Activated CD8-positive, alpha-beta memory T cell treated with anti-CD3 and anti-CD28 coated beads, Interleukin-2, amount 50 U/mL, for 48 hours (primary cell): ENCODE measurements around the gene TFF1.
A peak's percentile ranks its signal among the peaks of the same experiment; 100 is the strongest.

Experiments used
- DNase-seq: peaks from one replicate; pipeline ENCODE4 v3.0.0-alpha.2; 2020

The TFF1 gene

DNA sequence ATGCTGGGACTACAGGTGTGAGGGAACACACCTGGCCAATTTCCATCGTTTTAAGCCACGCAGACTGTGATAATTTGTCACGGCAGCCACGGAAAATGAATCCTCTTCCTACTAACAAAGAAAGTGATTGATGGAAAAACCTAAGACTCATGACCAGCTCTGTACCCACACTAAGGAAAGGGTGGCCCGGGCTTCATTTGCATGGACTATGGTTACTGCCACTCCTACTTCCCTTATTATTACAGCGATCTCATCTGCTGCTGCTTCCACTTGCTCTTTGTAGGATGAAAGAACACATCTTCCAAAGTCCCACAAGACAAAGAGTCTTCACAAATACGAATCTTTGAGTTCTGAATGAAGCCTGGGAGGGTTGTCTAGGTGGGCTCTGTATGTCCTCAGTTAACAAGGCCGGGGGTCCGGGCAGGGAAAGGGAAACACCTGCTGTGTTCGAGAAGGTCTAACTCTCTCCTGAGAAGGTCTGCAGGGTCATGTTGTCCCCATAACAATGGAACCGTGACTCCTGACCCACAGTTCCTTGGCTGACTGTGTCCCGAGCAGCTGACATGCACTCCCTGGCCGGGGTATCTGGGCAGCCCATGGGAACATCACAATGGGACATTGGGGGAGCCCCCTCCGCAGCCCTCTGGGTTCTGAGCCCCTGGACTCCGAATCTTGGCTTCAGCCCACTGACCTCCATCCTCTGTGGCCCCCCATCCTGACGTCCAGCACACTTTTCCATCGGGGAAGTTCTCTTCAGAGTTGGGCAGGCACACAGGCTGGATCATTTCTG, 13.3 kb upstream of the TFF1 start:
- no peak for DNase-seq

DNA sequence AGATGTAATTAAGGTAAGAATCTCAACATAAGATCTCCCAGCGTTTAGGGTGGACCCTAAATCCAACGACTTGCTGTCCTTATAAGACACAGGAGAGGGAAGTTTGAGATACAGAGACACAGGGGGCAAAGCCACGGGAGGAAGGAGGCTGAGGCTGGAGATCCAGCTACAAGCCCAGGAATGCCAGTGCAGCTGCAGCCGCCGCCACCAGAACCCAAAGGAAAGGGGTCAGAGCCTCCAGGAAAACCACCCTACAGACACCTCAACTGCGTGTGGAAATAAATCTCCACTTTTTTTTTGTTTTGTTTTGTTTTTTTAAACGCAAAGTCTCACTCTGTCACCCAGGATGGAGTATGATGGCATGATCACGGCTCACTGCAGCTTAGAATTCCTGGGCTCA, 12.1 kb upstream of the TFF1 start:
- DNase-seq: no peak

DNA sequence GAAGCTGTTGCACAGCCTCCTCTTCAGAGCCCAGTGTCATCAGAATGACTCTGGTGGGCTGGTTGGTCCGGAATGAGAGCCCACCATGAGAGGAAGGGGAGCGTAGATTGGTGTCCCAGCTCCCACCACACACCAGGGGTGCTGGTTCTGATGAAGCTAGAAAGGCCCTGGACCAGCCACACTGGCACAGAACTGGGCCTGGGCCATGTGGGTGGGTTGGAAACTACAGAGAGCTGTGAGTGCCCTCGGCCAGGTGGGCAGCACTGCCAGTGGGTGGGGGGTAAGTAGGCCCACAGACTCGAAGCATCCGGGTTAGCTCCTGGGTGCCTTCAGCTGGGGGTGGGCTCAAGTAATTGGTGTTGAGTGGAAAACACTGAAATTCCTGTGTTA, 11.6 kb upstream of the TFF1 start:
- no peak for DNase-seq

DNA sequence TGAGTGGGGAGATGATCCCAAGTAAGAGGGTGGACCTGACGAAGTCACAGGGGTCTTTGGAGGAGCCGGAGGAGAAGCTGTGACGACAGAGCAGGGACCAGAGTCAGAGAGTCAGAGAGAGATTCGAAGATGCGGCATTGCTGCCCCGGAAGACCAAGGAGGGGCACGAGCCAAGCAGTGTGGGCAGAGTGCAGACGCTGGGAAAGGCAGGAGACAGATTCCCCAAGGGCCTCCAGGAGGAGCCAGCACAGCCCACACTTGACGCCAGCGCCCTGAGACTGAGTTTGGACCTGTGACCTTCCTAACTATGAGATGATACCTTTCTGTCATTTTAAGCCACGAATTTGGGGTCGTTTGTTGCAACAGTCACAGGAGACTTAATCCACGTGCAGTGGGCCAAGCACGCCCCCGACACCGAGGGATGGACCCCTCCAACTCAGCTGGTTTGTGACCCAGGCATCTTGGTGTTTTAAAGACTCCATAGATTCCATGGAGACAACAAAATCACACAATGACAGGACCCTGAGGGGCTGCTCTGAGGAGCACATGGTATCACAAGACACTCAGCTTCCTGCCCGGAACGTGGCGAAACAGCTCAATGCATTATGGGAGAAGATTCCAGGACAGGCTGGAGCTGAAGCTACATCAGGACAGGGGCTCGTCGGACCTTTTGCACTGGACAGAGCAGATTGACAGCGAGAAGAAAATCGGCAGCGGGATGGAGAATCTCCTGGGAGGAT, 11.0 kb upstream of the TFF1 start:
- no peak for DNase-seq

DNA sequence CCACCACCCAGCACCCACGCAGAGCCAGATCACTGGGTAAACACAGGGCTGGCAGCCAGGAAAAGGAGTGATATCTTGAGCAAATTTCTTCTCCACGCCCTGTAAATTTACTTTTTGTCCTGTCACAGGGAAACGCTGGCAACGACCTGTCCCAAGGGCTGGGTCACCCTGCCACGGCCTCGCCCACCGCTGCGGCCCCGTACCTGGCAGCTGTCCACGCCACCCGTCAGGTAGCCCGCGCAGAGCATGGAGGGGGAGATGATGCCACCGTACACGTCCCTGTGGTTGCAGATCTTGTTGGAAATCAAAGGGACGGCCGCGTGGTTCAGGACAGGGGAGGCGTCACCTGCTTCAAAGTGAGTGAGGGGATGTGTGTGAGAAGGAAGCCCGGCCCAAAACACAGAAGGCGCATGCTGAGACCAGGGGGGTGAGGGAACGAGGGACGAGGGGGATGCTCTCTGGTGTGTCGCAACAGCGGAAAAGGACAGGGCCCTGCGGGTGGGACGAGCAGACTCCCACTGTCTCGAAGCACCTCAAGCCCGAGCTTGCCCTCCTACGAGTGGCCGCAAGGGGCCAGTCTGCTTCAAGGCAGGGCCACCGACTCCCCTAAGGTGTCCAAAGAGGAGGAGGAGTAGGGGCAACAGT, 10.1 kb upstream of the TFF1 start:
- no peak for DNase-seq

DNA sequence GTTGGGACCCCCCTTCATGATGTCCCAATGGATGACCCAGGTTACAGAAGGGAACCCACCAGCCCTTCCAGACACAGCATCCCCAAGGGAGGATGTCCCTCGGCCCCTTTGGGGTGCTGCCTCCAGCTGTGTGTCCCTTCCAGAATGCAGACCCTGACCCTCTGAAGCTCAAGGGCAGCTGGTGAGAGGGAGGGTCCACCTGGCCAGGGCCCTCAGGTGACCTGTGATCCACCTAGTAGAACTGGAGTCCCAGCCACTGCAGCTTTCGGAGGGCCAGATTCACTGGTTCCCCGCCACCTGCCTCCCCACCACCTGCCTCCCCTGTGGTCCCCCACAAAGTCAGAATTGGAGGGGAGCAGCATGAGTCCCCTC, 9.6 kb upstream of the TFF1 start:
- no peak for DNase-seq

DNA sequence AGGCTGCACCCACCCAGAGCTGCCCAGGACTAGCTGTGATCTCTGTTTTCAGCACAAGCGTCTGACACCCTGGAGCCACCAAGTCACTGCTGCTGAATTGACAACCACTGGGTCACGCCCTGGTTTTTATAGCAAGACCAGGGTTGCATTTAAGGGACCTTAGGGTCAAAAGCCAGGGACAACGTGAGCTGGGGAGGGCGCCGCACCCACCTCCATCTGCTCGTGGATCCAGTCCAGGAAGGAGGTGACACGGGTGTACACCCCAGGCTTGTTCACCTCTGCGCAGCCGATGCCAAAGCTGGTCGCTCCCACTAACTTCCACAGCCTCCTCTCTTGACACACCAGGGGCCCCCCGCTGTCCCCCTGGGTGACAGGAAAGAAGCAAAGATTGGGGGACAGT, 9.2 kb upstream of the TFF1 start:
- no peak for DNase-seq

DNA sequence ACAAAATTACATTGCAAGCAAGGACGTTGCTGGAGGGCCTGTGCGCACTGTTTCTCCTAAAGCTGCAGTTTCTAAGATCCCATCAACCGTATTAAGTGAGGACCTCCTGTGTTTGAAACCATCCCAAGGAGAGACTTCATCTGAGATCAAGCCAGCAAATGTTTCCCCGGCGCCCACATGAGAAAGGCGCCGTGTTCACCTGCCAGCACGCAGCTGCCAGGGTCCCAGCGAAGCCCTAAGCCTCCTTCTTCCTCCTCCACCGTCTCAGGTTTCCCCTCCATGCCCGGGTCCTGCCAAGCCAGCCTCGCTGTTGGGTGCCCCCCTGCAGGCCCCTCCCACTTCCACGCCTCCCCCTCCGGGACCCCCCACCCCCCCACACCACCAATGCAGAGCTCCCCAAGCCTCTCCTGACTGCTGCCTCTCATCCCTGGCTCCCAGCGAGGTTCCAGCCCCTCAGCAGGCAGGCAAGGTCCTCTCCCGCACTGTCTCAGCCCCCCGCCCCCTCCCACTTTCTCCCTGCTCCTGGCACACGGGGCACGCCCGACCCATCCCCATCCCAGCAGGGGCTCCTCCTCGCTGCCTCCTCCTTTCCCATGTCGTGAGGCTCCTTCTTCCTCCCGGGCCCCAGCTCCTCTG, 8.6 kb upstream of the TFF1 start:
- no peak for DNase-seq

DNA sequence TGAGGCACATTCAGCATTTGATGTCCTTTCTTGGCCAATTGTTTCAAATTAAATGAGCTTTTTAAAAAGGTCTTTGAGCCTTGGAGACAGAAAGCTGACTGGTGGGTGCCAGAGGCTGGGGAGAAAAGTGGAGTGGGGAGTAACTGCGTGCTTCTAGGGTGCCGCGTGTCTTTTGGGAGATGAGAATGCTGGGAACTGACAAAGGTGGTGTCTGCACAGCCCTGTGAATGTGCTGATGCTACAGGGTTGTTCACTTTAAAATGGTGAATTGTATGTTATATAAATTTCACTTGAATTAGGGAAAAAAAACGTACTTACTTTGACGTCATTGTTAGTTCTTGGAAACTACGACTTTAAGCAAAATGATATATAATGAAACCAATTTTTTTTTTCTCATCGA, 8.1 kb upstream of the TFF1 start:
- DNase-seq: no peak

DNA sequence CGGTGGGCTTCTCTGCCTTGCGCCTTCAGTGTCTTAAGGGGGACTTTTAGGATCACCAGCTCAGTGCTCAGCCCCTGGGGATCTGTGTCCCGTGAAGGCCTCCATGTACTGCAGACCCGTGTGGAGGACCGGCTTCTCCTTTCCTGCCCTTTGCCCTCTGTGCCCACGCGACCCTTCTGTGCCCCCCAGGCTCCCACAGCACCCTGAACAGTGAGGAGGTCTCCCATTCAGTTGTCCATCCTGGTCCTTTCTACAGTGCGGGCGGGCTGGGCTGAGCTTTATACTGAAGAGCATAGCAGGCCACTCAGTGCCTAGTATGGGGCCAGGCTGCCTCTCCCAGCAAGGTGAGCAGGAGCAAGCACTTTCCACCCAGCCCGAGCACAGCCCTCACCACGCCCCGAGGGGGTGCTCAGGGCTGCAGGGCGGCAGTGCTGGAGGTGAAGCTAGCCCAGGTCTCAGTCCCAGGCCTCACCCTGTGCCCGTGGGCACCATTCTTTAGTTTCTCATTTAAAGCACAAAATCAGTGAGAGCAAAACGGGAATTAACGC, 7.6 kb upstream of the TFF1 start:
- DNase-seq: no peak

DNA sequence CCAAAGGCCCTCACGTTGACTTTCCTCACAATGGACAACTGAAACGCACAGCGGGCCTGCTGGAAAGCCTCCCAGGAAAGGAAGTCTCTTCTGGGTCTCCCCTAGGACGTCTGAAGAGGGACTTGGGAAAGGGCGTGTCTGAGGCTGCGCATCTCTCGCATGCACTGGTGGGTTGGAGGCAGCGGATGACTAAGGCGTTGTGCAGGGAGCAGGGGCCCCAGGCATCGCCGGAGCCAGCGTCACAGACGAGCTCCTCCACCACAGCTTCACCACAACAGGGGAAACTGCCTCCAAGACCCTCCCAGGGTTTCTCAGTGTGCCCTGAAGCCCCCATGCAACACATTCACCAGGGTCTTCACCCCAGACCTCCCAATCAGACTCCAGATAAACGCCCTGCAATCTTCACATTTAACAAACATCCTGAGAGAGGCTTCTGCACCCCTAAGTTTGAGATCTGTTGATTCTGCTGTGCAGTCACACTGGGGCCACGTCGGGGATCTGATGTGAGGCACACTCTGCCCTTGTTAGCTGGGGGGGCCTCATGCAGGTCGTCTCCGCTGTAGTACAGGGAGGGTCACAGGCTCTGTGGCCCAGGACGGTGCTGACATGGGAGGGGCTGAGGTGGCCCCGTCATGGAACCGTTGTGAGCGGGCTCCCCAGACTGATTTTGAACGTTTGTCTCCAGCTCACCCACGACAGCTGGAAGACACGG, 7.0 kb upstream of the TFF1 start:
- DNase-seq: peak; percentile 72

DNA sequence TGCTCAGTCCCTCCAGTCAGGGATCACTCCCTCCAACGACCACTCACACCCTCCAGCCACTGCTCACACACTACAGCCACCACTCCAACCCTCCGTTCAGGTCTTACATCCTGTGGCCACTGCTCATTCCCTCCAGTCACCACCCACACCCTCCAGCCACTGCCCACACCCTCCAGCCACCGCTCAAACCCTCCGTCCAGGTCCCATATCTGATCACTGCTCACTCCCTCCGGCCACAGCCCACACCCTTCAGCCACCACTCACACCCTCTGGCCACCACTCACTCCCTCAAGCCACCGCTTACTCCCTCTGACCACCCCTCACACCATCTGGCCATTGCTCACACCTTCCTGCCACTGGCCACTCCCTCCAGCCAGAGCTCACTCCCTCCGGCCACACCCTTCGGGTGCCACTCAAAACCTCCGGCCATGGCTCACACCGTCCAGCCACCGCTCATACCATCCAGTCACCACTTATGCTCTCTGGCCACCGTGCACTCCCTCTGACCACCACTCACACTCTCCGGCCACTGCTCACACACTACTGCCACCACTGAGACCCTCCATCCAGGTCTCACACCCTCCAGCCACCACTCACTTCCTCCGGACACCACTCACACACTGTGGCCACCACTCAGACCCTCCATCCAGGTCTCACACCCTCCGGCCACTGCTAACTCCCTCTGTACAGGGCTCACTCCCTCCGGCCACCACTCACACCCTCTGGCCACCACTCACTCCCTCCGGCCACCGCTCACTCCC, 4.7 kb upstream of the TFF1 start:
- no peak for DNase-seq

DNA sequence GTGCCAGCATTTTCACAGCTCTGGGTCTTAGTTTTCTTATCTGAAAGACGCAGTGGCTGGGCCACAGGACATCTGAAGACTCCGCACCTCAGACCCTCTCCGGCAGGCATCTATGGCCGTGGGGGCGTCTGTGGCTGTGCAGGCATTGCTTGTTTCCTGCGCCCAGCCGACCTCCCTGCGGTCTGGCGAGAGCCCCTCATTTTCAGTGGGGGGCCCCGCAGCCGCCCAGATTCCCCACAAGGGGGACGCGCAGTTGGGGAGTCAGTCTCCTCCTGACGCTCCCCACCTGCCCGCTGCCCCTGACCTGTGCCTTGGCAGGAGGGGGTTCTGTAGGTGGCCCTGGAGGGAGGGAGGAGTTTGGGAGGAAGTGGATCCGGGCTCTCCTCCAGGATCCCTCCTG, 3.5 kb upstream of the TFF1 start:
- DNase-seq: no peak

DNA sequence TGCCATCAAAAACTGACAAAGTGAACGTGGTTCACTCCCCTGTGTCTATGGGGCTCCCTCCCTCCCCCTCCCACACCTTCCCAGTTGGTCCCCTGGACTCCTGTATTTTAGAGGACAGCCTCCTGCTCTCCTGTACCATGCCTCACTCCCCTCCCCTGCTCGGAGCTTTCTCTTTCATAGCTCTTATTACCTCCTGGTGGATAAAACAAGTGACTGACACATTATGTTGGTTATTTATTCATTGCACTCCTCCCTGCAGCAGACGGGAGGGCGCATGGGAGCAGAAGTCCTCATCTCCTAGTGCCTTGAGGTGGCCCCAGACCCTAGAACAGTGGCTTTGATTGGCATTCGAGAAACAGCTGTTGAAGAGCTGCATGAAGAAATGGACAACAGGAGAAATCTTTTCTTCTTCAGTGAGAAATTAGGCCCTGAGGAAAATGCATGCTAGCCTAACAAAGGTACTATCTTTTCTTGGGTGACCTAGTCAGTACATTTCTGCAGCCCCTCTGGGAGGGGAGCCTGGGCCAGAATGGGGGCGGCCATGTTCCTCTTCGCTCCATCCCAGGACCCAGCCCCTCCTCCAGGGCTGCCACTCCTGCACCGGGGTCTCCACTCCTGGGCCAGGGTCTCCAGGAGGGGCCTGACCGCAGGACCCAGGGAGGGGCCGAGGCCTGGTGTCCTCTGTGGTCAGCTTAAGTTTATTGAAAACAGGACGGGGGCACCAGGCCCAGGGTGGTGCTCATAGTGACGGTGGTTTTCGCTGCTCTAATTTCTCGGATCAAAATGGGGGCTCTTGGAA, 1.2 kb upstream of the TFF1 start:
- no peak for DNase-seq

DNA sequence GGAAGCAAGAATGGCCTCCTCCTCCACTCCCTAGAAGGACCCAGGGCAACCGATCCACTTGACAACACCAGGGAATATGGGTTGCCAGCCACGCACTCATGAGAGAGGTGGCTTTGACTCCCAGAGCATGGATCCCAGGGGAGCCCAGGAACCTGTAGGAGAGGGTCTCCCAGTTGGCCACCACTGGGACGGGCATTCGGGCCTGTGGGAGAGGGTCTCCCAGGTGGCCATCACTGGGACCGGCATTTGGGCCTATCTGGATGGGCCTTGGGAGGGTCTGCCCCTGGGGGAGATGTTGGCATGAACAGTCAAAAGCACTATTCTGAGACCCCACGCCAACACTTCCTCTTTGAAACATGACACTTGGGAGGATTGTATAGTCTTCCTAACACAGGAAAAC, 565 bp downstream of the TFF1 start:
- no peak for DNase-seq

DNA sequence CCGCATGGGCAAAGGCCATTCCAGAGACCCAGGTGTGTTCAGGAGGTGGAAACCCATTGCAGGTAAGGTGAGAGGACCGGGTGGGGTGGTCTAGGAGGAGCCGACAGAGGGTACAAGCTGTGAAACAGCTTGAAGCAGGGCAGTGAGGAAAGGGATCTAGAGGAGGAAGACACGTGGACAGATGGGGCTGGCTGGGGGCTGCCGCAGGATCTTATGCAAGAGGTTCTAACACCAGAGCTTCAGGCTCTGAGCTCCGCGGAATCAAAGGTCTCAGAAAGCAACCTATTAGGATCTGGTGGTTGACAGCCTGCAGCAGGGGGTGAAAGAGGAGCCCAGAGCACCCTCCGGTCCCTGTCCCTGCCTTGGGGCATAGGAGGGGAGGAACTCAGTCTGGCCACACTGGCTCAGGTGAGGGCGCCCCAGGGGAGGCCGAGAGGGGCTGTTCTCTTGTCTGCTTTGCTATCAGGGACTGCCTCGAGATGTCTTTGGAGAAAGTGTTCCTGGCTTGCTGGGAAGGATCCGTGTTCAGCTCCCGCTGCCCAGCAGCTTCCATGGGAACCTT, 1.9 kb downstream of the TFF1 start:
- DNase-seq: no peak

DNA sequence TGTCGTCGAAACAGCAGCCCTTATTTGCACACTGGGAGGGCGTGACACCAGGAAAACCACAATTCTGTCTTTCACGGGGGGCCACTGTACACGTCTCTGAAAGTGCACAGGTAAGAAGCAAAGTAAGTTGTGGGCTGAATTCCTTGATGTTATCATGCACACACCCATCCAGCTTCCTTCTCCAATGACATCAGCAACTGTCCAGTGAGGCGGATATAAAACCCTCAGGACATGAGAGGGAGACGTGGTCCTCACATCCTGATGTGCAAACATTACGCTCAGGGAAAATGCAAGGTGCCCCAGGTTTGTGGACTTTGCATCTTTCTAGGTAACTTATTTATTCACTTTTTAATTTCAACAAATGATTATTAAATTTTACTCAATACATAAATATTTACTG, 3.0 kb downstream of the TFF1 start:
- DNase-seq: no peak

DNA sequence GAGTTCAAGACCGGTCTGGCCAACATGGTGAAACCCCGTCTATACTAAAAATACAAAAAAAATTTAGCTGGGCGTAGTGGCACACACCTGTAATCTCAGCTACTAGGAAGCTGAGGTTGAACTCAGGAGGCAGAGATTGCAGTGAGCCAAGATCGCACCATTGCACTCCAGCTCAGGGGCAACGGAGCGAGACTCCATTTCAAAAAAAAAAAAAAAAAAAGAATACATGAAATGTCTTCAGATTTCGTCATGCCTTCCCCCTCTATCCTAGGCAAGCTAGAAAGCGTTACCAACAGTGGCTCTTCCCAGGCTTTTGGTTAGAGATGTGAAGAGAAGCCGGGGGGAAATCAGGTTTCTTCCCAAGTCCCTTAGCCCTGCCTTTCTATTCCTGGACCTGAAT, 3.6 kb downstream of the TFF1 start:
- no peak for DNase-seq

DNA sequence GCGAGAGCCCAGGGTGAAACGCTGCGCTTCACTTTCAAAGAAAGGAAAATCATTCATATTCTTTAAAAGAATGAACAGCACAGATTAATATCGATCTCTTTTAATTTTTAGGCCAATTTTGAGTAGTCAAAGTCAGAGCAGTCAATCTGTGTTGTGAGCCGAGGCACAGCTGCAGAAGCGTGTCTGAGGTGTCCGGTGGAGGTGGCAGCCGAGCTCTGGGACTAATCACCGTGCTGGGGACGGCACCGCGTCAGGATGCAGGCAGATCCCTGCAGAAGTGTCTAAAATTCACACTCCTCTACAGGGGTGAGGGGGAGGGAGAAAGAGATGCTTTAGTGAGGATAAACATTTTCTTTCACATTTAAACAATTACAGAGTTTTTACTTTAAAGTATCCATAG, 4.1 kb downstream of the TFF1 start:
- no peak for DNase-seq

DNA sequence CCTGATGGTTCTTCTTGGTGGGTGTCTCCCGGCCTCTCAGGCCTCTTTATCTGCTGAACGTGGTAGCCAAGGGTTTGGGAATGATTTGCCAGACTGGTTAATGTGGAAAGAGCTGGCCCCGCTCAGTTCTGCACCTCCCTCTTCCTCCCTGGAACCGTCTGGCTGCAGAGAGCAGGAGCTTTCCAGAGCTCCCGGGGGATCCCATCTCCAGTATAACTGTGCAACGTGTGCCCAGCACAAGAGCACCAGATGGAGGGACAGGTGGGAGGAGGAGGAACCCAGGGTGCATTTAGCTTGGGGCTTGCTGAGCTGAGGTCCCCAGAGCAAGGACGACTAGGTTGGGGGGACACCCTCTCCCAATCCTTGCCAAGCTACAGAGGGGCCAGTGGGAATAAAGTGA, 5.0 kb downstream of the TFF1 start:
- no peak for DNase-seq

DNA sequence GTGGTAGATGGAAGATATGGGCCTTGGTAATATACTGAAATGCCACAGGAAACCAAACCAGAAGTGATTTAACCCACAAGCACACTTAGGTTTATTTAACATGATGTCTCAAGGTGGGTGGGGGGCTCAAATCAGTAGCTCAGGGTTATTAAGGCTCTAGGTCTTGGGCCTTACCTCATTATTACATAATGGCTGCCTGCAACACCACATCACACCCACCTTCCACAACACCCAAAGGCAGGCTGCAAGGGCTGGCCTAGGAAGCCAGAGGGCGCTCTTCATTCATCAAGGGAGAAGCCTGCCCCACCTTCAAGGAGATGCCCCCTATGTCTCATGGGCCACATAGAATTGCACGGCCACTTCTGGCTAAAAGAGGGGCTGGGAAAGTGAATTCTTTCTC, 6.0 kb downstream of the TFF1 start:
- no peak for DNase-seq
